A549 (cell line): ENCODE measurements around the gene LIPI. TPM values are rescaled to one million over a fixed set of nuclear protein-coding genes. Genes with fewer than 3 reads are reported as not detected.

Experiments used
- polyA plus RNA-seq, 4 experiments: library from polyadenylated mRNA; depleted of rRNA in 3 of 4; stranded (reverse); fragments of >200 nt; fragmentation: RNase III in 1 of 4; extraction: RNeasy Plus Mini Kit Qiagen cat#74134 plus additional on column Dnase treatment in 1 of 4; gene quantifications; 2 replicates in 3 of 4; 3 replicates in 1 of 4; pipeline ENCODE4 v1.2.3, GENCODE V29; 2011 to 2017
- small RNA-seq, 6 experiments: library from RNA; depleted of rRNA; stranded (forward); fragments of <200 nt; gene quantifications; one replicate each; pipeline ENCODE3, GENCODE V24; 2012

LIPI gene
- polyA plus RNA-seq, 2 of the 4 experiments (the other 2 are of a cell fraction), result not detected

Small RNAs within 50 kb of the gene (small RNA-seq; reads per million reads assigned to genes)
- gene RF01518 (0 reads per million in 6 experiments), gene RNA5SP488 (0 reads per million in 6 experiments)

Other genes with a start within 250 kb of the LIPI start
- gene RBM11, start 5.2 kb upstream of the LIPI start, polyA plus RNA-seq (2011; rRNA removed), result 0.16 and 0.19 TPM in 2 replicates
- gene RBM11, start 5.2 kb upstream of the LIPI start, polyA plus RNA-seq (2017; fragmentation: RNase III; extraction: RNeasy Plus Mini Kit Qiagen cat#74134 plus additional on column Dnase treatment), result not detected in 3 replicates
- gene HSPA13, start 172.2 kb upstream of the LIPI start, polyA plus RNA-seq (2011; rRNA removed), result 41.8 and 52.0 TPM in 2 replicates
- gene HSPA13, start 172.2 kb upstream of the LIPI start, polyA plus RNA-seq (2017; fragmentation: RNase III; extraction: RNeasy Plus Mini Kit Qiagen cat#74134 plus additional on column Dnase treatment), result 13.4 to 16.0 TPM (median 15.5 TPM) in 3 replicates